Testis (tissue), 3 donors: ENCODE measurements around the gene RNH1. TPM values are rescaled to one million over a fixed set of nuclear protein-coding genes. Genes with fewer than 3 reads are reported as not detected.

Experiments
- DNase-seq: peaks from one replicate; pipeline ENCODE4 v3.0.0-alpha.2; 2019
- H3K27ac ChIP-seq, 2 donors: fragments of 200-600 bp; sonication (generic); one replicate each; pipeline ENCODE4 v1.5.1; 2019
- H3K27me3 ChIP-seq: fragments of 200-600 bp; sonication (generic); one replicate; pipeline ENCODE4 v1.5.1; 2019
- H3K36me3 ChIP-seq: fragments of 200-600 bp; sonication (generic); one replicate; pipeline ENCODE4 v1.5.1; 2017; ENCODE audit warnings: low read depth; ENCODE audit errors: missing control alignments
- H3K4me1 ChIP-seq: fragments of 200-600 bp; sonication (generic); one replicate; pipeline ENCODE4 v1.5.1; 2019
- H3K4me3 ChIP-seq, 2 donors: fragments of 200-600 bp; sonication (generic); one replicate each; pipeline ENCODE4 v1.5.1; 2017 to 2019
- H3K9me3 ChIP-seq: fragments of 200-600 bp; sonication (generic); one replicate; pipeline ENCODE4 v1.5.1; 2017
- POLR2A ChIP-seq: fragments of 450-650 bp; IDR thresholded peaks from one replicate; pipeline ENCODE4 v1.6.1; 2017; ENCODE audit warnings: antibody characterized with exemption, mild to moderate bottlenecking, moderate library complexity
- WGBS, 2 donors: methylation state at CpG; one replicate each; pipeline ENCODE4 v1.1.5; 2018; 5-methylcytosine and 5-hydroxymethylcytosine counted together
- intact Hi-C: fragments of 100-400 bp; cut with DNase I; formaldehyde crosslinking; loops from one replicate; pipeline ENCODE4 v1.15.1; 2023; ENCODE audit warnings: low total_unique reads
- polyA plus RNA-seq: library from polyadenylated mRNA; stranded (reverse); fragments of 350-450 nt; fragmentation: Illumina TruSeq; extraction: RNeasy Lipid Tissue Mini Kit (QIAGEN cat#74804); gene quantifications from one replicate; pipeline ENCODE4 v1.2.3, GENCODE V29; 2014; ENCODE audit warnings: low read depth, low replicate concordance; ENCODE audit not compliant: insufficient read depth
- total RNA-seq, 2 donors: library from RNA; depleted of rRNA; stranded (reverse); fragments of >200 nt; gene quantifications; one replicate each; pipeline ENCODE4 v1.2.3, GENCODE V29; 2016
- TF ChIP-seq, protein P1 (sequence below), 3 experiments: fragments of 450-650 bp in 2 of 3; fragments of 200-600 bp in 1 of 3; sonication (generic) in 1 of 3; IDR thresholded peaks; one replicate each; pipeline ENCODE4 v1.5.1; 2016 to 2019; ENCODE audit warnings: antibody characterized with exemption in 3 of 3, mild to moderate bottlenecking in 2 of 3, moderate library complexity in 1 of 3

RNH1 gene
- total and polyA plus RNA-seq, 3 donors from 2014 or later, result 210 to 264 (median 211) TPM

DNA sequence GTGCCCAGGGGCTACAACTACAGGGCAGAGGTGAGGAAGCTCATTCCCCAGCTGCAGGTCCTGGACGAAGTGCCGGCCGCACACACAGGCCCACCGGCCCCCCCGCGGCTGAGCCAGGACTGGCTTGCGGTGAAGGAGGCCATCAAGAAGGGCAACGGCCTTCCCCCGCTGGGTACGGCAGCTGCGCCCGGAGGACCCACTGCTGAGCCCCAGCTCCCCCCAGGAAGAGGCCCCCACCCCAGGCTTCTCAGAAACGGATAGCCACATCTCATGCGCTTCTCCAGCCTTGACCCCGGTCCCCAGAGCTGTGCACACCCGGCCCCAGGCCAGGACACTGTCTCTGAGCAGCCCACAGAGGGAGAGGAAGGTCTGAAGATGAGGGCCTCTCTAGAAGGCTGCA lies 44.1 kb upstream of the RNH1 start:
- intact Hi-C loops, result loop anchor here (10.0 kb wide), 1 partner anchor 174 kb away; no protein-coding TSS in a partner anchor
- TF ChIP-seq, protein P1, sequence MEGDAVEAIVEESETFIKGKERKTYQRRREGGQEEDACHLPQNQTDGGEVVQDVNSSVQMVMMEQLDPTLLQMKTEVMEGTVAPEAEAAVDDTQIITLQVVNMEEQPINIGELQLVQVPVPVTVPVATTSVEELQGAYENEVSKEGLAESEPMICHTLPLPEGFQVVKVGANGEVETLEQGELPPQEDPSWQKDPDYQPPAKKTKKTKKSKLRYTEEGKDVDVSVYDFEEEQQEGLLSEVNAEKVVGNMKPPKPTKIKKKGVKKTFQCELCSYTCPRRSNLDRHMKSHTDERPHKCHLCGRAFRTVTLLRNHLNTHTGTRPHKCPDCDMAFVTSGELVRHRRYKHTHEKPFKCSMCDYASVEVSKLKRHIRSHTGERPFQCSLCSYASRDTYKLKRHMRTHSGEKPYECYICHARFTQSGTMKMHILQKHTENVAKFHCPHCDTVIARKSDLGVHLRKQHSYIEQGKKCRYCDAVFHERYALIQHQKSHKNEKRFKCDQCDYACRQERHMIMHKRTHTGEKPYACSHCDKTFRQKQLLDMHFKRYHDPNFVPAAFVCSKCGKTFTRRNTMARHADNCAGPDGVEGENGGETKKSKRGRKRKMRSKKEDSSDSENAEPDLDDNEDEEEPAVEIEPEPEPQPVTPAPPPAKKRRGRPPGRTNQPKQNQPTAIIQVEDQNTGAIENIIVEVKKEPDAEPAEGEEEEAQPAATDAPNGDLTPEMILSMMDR (IDR thresholded peaks at IDR 0.05), result no peak
- no peak for TF ChIP-seq POLR2A
- H3K4me3 ChIP-seq, result no peak overlapping the region
- no peak overlapping the region for H3K27ac ChIP-seq
- no peaks in the 10 kb centered on the region for H3K9me3 ChIP-seq
- H3K36me3 ChIP-seq, result no peaks in the 10 kb centered on the region
- DNase-seq, result no peak
- peaks cover 12% of the 10 kb centered on the region for H3K4me1 ChIP-seq
- WGBS, 2 donors, result 72 to 79% methylated on average over 11 to 16 of the region's 16 CpGs
- no peaks in the 10 kb centered on the region for H3K27me3 ChIP-seq

DNA sequence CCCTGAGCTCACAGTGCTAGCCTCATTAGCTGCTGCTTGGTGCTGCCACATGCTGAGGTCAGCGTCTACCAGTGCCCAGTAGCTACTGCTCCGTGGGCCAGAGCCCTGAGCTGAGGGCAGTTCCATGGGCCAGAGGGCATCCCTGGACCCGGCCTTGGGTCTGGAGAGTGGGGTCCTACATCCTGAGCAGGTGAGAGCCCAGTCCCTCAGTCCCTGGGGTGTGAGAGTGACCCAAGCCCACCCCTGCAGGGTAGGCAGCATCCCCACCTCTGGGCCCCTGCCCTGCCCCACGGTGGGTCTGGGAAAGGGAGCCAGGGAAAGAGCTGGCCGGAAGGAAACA lies 43.7 kb upstream of the RNH1 start:
- no peak overlapping the region for H3K27ac ChIP-seq
- 86 to 88% methylated on average over 5 of the region's 5 CpGs for WGBS, 2 donors
- H3K27me3 ChIP-seq, result no peaks in the 10 kb centered on the region
- DNase-seq, result no peak
- no peaks in the 10 kb centered on the region for H3K36me3 ChIP-seq
- H3K4me3 ChIP-seq, result no peak overlapping the region
- intact Hi-C loops, result loop anchor here (10.0 kb wide), 1 partner anchor 174 kb away; no protein-coding TSS in a partner anchor
- H3K9me3 ChIP-seq, result no peaks in the 10 kb centered on the region
- TF ChIP-seq POLR2A, result no peak
- TF ChIP-seq, protein P1 (IDR thresholded peaks at IDR 0.05), result no peak
- H3K4me1 ChIP-seq, result peaks cover 12% of the 10 kb centered on the region

DNA sequence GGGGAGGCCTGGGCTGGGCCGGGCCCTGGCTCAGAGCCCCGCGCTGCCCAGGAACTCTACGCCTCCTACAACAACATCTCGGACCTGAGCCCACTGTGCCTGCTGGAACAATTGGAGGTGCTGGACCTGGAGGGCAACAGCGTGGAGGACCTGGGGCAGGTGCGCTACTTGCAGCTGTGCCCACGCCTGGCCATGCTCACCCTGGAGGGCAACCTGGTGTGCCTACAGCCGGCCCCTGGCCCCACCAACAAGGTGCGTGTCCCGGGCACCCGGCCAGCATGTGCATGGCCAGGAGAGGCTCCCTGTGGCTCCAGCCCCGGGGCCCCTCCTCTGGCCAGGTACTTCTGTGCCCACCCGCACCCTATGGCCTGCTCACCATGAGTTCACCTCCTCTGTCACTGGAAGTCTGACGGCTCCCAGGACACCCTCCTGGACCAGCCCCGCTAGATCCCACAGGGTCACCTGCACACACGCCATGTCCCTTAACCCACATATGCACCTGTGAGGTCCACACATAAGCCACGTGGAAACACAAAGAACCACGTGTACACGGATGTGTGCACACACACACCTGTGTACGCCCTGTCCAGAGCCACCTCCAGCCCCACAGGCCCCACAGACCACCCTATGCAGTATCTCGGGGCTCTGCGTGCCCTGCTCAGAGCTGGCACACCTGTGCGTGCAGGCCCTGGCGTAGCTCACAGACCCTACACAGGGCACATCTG lies 43.1 kb upstream of the RNH1 start:
- H3K4me1 ChIP-seq, result peaks cover 10% of the 10 kb centered on the region
- H3K36me3 ChIP-seq, result no peaks in the 10 kb centered on the region
- H3K4me3 ChIP-seq, result no peak overlapping the region
- TF ChIP-seq, protein P1 (IDR thresholded peaks at IDR 0.05), result no peak
- TF ChIP-seq POLR2A, result no peak
- no peak for DNase-seq
- WGBS, 2 donors, result 95 to 96% methylated on average over 13 to 25 of the region's 25 CpGs
- no peak overlapping the region for H3K27ac ChIP-seq
- intact Hi-C loops, result loop anchor here (10.0 kb wide), 1 partner anchor 175 kb away; no protein-coding TSS in a partner anchor
- no peaks in the 10 kb centered on the region for H3K9me3 ChIP-seq
- no peaks in the 10 kb centered on the region for H3K27me3 ChIP-seq

DNA sequence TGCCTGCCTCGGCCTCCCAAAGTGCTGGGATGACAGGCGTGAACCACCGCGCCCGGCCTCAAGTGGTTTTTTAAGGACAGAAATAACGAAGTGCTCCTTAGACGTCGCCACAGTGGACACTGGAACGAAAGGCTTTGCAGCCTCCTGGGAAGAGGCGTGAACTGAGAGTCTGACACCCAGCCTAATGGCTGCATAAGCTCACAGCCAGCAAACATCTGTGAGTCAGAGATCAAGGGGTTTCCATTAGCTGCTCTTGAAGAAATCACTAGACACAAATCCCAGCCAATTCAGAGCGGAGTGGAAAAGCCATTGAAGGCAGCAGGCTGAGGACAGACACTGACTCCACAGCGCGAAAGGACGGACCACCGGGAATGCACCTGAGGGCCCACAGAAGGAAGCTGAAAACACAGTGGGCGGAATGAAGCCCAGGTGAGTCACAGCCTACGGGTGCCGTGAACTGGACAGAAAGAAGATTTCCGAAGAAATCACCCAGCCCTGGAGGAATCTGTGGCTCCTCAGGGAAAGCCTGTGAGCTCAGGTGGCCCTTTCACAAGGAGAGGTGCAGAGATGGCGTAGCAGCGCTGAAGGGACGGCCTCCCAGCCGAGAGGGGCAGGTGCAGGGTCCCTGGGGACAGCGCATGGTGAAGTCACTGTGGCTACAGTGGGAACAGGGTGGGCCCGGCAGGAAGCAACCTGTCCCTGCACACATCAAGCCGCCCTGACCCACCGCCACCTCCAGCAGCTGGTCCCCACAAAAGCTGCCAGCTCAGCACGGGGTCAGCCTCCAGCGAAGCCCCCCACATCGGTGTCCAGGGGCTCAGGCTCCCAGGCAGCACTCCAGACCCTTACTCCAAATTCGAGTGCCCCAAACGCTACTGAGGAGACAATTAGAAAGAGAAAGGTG lies 41.9 kb upstream of the RNH1 start:
- TF ChIP-seq, protein P1 (IDR thresholded peaks at IDR 0.05), result no peak
- TF ChIP-seq POLR2A, result no peak
- Histone ChIP-seq H3K4me1 (no peaks in the 10 kb centered on the region), H3K36me3 (no peaks in the 10 kb centered on the region), H3K27ac (no peak overlapping the region), H3K4me3 (no peak overlapping the region), H3K9me3 (no peaks in the 10 kb centered on the region), H3K27me3 (no peaks in the 10 kb centered on the region)
- no peak for DNase-seq
- 85 to 90% methylated on average over 30 to 32 of the region's 32 CpGs for WGBS, 2 donors
- intact Hi-C loops, result no loop called here
